GM21528 (cell line): ENCODE data around the gene DBNDD2.
A peak's percentile ranks its signal among the peaks of the same experiment; 100 is the strongest.

ENCODE experiments used
- ATAC-seq: cut with Tn5 transposase; IDR thresholded peaks from one replicate; pipeline ENCODE4 v1.9.1; 2021; ENCODE audit warnings: mild to moderate bottlenecking, moderate library complexity; ENCODE audit not compliant: unreplicated experiment, low FRiP score

DBNDD2 gene, protein sequence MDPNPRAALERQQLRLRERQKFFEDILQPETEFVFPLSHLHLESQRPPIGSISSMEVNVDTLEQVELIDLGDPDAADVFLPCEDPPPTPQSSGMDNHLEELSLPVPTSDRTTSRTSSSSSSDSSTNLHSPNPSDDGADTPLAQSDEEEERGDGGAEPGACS

DNA sequence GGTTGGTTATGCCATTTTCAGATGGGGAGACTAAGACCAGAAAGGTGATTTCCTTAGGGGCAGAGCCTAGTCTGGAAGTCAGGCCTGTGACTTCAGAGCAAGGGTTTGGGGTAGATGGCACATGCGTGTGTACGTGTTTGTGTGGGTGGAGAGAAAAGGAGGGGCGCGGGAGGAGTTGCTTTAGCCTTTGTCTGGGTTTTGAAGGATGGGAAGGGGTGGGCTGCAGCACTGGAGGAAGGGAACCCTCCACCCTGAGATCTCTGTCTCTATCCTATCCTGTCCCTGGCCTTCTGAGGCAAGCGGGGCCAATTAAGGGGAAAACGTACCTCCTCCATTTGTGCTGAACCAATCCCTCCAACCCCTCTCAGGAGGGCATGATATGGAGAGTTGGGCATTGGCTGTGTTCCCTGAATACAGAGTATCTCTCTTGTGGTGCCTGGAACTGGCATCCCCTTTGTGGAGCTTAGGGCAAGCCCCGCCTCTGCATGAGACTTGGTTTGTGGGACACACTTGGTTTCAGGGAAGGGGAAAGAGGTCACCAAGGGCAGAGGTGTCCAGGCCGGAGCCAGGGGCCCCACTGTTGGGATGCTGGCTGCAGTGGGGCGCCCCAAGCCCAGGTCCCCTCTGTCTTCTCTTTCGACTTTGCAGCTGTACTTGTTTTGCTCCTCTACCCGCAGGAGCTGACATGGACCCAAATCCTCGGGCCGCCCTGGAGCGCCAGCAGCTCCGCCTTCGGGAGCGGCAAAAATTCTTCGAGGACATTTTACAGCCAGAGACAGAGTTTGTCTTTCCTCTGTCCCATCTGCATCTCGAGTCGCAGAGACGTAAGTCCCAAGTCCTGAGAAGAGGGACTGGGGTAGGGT is at the start of gene DBNDD2:
TSS of gene DBNDD2 (plus strand) at position 507 of the 863 bp plus-strand sequence. CDS start at position 686, 179 bp downstream.
- no peak for ATAC-seq

DNA sequence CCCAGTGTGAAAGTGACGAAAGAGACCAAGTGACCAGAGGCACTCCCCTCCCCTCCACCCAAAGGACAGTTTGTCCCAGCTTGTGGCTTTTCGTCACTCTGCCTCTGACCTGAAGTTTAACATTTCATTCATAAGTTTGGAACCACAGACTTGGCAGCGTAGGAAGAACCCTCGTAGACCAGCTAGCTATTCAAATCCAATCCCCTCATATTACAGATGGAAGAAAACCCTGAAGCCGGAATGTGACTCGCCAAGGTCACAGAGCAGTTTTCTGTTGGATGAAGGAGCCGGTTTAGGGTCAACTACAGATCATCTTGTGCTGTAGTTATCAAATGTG is 49.1 kb upstream of the DBNDD2 start:
- ATAC-seq: no peak

- ATAC-seq: no peak
Observed at GRCh38 chr20:45359406-45360148, 48.5 kb upstream of the DBNDD2 start.

DNA sequence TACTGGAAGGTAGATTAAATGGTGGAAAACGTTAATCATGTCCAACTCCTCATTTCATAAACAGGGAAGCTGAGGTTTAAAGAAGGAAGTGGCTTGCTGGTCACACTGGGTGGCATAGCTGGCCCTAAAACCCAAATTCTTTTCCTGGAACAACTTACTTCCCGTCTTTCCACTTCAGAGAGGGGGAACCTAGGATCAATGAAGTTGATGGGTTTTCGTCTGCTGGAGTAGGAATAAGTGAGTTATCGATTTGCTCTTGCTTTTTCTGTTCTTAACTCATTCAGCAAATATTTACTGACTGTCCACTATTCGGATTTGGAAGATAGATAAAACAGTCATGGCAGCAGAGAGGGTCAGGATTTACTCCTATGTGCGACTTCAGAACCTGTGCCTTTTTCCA is 46.3 kb upstream of the DBNDD2 start:
- ATAC-seq: no peak

DNA sequence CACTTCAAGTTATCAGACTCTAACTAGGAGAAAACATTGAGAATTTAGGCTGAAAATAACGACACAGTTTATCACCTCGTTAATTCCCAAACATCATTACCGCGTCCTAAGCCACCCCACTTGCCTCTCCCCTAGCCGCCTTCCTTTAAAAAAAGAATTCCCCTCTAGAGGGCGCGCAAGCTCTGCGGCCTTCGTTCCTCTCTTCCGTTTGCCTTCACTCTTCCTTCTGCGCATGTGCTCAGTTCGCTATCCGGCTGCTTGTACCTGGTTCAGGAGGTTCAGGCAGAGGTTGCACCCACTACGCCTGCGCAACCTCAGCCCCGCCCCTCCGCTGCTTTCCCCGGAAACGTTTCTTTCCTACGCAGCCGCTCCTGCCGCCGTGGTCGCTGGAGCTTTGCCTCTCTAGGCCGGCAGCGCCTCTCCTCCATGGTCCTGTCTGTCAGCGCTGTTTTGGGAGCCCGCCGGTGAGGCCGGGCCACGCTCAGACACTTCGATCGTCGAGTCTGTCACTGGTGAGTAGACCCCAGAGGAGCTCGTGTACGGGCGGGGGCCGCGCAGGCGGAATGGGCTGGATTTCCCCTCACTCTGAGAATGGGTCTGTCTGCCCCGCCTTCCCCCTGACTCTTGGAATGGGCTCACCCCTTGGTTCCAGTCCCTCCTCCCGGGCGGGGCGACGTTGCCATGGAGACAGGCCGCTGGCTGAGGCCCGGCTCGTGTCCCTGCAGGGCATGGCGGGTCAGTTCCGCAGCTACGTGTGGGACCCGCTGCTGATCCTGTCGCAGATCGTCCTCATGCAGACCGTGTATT is 45.1 kb upstream of the DBNDD2 start, which contains the start of gene SYS1:
TSS of gene SYS1 (plus strand) at position 353 of the 807 bp plus-strand sequence. CDS start at position 729, 376 bp downstream.
- peak; percentile 78 for ATAC-seq

- ATAC-seq: peak; percentile 7
Observed at GRCh38 chr20:45363611-45364492, 44.2 kb upstream of the DBNDD2 start.

GRCh38 chr20:45365444-45365970 is 42.6 kb upstream of the DBNDD2 start:
- no peak for ATAC-seq

GRCh38 chr20:45366192-45366591 is 41.9 kb upstream of the DBNDD2 start:
- ATAC-seq: no peak

GRCh38 chr20:45366631-45367030 is 41.5 kb upstream of the DBNDD2 start:
- ATAC-seq: no peak

- ATAC-seq: no peak
Observed at GRCh38 chr20:45367126-45367525, 41.0 kb upstream of the DBNDD2 start.

DNA sequence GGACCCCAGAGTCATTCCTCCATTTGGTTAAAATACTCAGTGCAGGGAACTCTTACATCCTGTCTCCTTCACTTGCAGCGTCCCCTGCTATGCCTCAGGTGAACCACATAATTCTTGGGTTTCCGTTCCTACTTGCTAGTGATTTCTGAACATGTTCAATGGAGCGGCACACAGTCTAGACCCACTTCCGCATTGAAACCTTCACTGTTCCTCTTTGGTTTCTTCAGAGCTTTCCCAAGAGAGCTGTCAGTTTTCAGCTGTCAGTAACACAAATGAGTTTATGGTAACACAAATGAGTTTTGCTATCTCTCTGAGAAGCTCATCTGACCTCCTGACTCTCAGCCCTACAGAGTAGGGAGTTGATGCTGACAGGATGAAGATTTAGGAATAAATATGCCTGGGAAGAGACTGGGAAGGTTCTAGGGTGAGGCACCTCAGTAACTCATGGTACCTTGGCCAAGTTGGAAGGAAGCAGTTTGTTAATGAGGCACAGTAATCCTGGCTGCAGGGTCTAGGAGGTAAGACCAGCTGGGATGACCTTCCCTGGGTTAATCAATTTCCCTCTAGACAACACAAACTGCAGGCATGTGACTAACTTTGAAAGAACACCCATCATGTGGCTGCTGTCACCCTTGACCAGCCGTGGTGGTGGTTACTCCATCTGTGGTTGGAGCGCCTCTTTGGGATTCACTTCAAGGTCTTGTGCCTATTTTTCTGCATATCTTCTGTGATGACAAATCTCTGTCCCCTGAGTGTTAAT is 39.7 kb upstream of the DBNDD2 start:
- peak; percentile 68 for ATAC-seq

- ATAC-seq: no peak
Observed at GRCh38 chr20:45370571-45371160, 37.4 kb upstream of the DBNDD2 start.

- no peak for ATAC-seq
Observed at GRCh38 chr20:45372241-45372640, 35.8 kb upstream of the DBNDD2 start.

GRCh38 chr20:45372646-45373352 is 35.3 kb upstream of the DBNDD2 start:
- no peak for ATAC-seq

DNA sequence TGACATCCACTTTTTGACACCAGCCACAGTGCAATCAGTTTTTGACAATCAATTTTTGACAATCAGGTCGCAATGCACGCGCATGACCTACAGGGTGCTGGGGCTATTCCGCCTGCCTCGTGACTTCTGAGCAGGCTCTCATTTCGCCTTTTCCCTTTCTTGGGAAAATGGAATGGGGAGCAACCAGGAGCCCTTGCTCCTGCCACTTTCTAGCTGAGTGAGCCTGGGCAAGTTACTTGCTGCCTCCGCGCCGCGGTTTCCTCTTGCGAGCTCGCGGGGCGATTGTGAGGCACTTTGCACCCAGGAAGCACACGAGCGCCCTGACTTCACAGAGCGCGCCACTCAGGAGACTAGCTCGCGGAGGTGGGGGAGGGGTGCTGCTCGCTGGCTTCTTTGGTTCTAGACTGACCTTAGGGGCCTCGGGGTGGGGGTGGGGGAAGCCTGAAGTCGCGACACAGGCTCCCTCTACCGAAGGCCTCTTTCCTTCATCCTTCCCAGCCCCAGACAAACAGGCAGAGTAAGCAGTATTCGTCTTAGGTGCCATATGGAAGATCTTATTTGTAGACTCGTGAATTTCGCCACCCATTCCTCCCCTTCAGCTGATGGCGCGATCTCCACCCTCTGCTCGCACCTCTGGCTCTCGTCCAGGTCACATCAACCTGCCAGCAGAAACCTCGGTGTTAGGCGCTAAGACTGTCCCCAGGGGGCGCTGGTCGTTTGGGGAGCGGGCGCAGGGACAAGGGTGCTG is 34.6 kb upstream of the DBNDD2 start:
- ATAC-seq: peak; percentile 72

DNA sequence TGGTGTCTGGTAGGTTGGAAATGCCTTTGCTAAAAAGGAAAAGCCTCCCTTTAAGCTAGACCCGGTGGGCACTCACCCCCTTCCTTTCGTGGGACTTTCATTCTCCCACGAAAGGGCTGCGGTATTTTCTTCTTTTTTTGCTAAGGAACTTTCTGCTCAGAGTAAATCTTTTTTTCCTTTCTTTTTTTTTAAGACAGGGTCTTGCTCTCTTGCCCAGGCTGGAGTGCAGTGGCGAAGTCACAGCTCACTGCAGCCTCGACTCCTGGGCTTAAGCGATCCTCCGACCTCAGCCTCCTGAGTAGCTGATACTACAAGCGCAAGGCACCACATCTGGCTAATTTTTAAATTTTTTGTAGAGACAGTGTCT is 34.0 kb upstream of the DBNDD2 start:
- ATAC-seq: no peak

DNA sequence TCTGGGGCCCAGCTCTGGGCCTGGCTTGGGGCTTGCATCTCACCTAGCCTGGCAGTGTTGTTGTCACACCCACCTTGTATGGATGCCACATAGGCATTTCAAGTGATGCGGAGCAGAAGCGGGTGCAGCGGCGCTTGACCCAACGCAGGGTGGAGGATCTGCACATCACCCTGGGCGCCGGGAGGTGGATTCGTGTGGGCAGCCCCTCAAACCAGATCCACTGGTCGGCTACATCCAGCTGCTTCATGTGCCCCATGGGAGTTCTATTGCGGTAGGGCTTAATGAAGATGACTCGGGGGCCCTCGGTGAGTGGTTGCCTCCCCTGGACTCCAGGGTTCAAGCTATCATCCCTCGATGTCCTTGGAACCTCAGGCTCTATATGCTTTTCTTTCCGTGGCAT is 33.1 kb upstream of the DBNDD2 start:
- no peak for ATAC-seq
